Prostate gland (tissue), 2 donors: ENCODE results near the gene SNX21. TPM values are rescaled to one million over a fixed set of nuclear protein-coding genes. Genes with fewer than 3 reads are reported as not detected.
"Not testable (repeated sequence)": the region's sequence is repeated elsewhere in the genome, so short reads cannot be mapped to it uniquely, and the experiment has no call there.

Source experiments
- DNase-seq: peaks from one replicate; pipeline ENCODE4 v3.0.0-alpha.2; 2019; ENCODE audit warnings: low spot score
- H3K27ac ChIP-seq, 2 donors: fragments of 200-600 bp; sonication (generic); 2 replicates each; pipeline ENCODE4 v1.5.1; 2017 to 2019
- H3K27me3 ChIP-seq: fragments of 200-600 bp; sonication (generic); replicated peaks from 2 replicates; pipeline ENCODE4 v1.5.1; 2019; ENCODE audit not compliant: insufficient read depth
- H3K36me3 ChIP-seq, 2 donors: fragments of 200-600 bp; sonication (generic); 1 replicate in 1 of 2; 2 replicates in 1 of 2; pipeline versions ENCODE4 v1.5.1 to v1.8.1; 2017 to 2019
- H3K4me1 ChIP-seq: fragments of 200-600 bp; sonication (generic); replicated peaks from 2 replicates; pipeline ENCODE4 v1.5.1; 2019
- H3K4me3 ChIP-seq, 2 donors: fragments of 200-600 bp; sonication (generic); 2 replicates each; pipeline ENCODE4 v1.5.1; 2017 to 2019
- H3K9me3 ChIP-seq: fragments of 200-600 bp; sonication (generic); 2 replicates; pipeline ENCODE4 v1.5.1; 2017
- CTCF ChIP-seq, 4 experiments: fragments of 200-600 bp in 2 of 4; fragments of 450-650 bp in 2 of 4; sonication (generic) in 2 of 4; IDR thresholded peaks; 1 replicate in 3 of 4; 2 replicates in 1 of 4; pipeline ENCODE4 v1.5.1; 2016 to 2019; ENCODE audit warnings: antibody characterized with exemption in 4 of 4, mild to moderate bottlenecking in 2 of 4, moderate library complexity in 2 of 4
- POLR2A ChIP-seq: fragments of 450-650 bp; IDR thresholded peaks from one replicate; pipeline ENCODE4 v1.6.1; 2016; ENCODE audit warnings: antibody characterized with exemption, mild to moderate bottlenecking
- POLR2AphosphoS5 ChIP-seq: sonication (generic); formaldehyde crosslinking; IDR thresholded peaks from one replicate; pipeline ENCODE4 v1.6.1; 2017; ENCODE audit warnings: antibody characterized with exemption
- WGBS: methylation state at CpG from one replicate; pipeline ENCODE4 v1.1.5; 2018; 5-methylcytosine and 5-hydroxymethylcytosine counted together
- intact Hi-C: fragments of 100-400 bp; cut with DNase I; formaldehyde crosslinking; loops from one replicate; pipeline ENCODE4 v1.14.2; 2022
- total RNA-seq, 2 donors: library from RNA; depleted of rRNA; stranded (reverse); fragments of >200 nt; gene quantifications; one replicate each; pipeline ENCODE4 v1.1.0, GENCODE V29; 2016

SNX21 gene
- total RNA-seq, 2 donors from 2014 or later, result 60.4 to 68.4 TPM

GRCh38 chr20:45826381-45827019 is 7.1 kb upstream of the SNX21 start:
- 52% methylated on average over 6 of the region's 6 CpGs for WGBS
- Histone ChIP-seq H3K9me3 (no peaks in the 10 kb centered on the region), H3K4me3 (no peak overlapping the region), H3K27me3 (no peaks in the 10 kb centered on the region), H3K36me3 (no peaks in the 10 kb centered on the region), H3K4me1 (no peaks in the 10 kb centered on the region), H3K27ac (peak overlapping the region in 1 of 2 donors; percentile 39)
- DNase-seq, result no peak
- TF ChIP-seq POLR2A (no peak), CTCF (IDR thresholded peaks at IDR 0.05) (no peak), POLR2AphosphoS5 (no peak)
- intact Hi-C loops, result no loop called here

- Histone ChIP-seq H3K36me3 (no peaks in the 10 kb centered on the region), H3K9me3 (no peaks in the 10 kb centered on the region), H3K4me1 (no peaks in the 10 kb centered on the region), H3K27me3 (no peaks in the 10 kb centered on the region), H3K4me3 (no peak within 1 kb of the TSS), H3K27ac (peak within 1 kb of the TSS in 1 of 2 donors; percentile 39)
- no peak for TF ChIP-seq POLR2AphosphoS5
- no peak for TF ChIP-seq POLR2A
- no peak for TF ChIP-seq CTCF (IDR thresholded peaks at IDR 0.05)
- intact Hi-C loops, result no loop called here
- no peak for DNase-seq
- 83% methylated on average over 8 of the region's 8 CpGs for WGBS
Observed at GRCh38 chr20:45827030-45827652, 6.5 kb upstream of the SNX21 start, which contains the start of gene TNNC2. Gene TNNC2 (minus strand): TSS chr20:45827312. CDS start chr20:45827248, 64 bp downstream.

- no peak for DNase-seq
- Histone ChIP-seq H3K4me1 (no peaks in the 10 kb centered on the region), H3K27ac (no peak overlapping the region), H3K27me3 (no peaks in the 10 kb centered on the region), H3K9me3 (no peaks in the 10 kb centered on the region), H3K4me3 (no peak overlapping the region), H3K36me3 (no peaks in the 10 kb centered on the region)
- WGBS, result 82% methylated on average over 6 of the region's 6 CpGs
- intact Hi-C loops, result no loop called here
- TF ChIP-seq CTCF (IDR thresholded peaks at IDR 0.05) (no peak), POLR2AphosphoS5 (no peak), POLR2A (no peak)
Observed at GRCh38 chr20:45827712-45828111, 5.9 kb upstream of the SNX21 start.

- intact Hi-C loops, result no loop called here
- no peaks in the 10 kb centered on the region for H3K4me1 ChIP-seq
- no peak overlapping the region for H3K27ac ChIP-seq
- H3K9me3 ChIP-seq, result no peaks in the 10 kb centered on the region
- H3K27me3 ChIP-seq, result no peaks in the 10 kb centered on the region
- no peak for DNase-seq
- WGBS, result 34% methylated on average over 2 of the region's 2 CpGs
- H3K36me3 ChIP-seq, result no peaks in the 10 kb centered on the region
- no peak for TF ChIP-seq CTCF (IDR thresholded peaks at IDR 0.05)
- no peak for TF ChIP-seq POLR2A
- H3K4me3 ChIP-seq, result no peak overlapping the region
Observed at GRCh38 chr20:45828589-45828988, 5.0 kb upstream of the SNX21 start.

- WGBS, result 91% methylated on average over 4 of the region's 4 CpGs
- H3K36me3 ChIP-seq, DNase-seq, H3K9me3 ChIP-seq, H3K27ac ChIP-seq, H3K4me1 ChIP-seq, H3K4me3 ChIP-seq, H3K27me3 ChIP-seq: not testable (repeated sequence)
- intact Hi-C loops, result loop anchor here (5.0 kb wide), 1 partner anchor 108 kb away; no protein-coding TSS in a partner anchor
Observed at GRCh38 chr20:45829673-45830106, 3.9 kb upstream of the SNX21 start.
